ENCODE results near the gene AMFR.

Gene AMFR

GRCh38 chr16:56317998-56318826 lies 107.1 kb downstream of the AMFR start (continued):
- TF ChIP-seq ZXDB (tag by site-specific recombination; IDR thresholded peaks at IDR 0.05) = 0 out of 2 replicates have a peak, but pooled peaks have one; percentile 23
- TF ChIP-seq KLF1 (tag by site-specific recombination; IDR thresholded peaks at IDR 0.05) = peak; percentile 11; the same call in 1 of the 2 replicates
- TF ChIP-seq KLF8 (tag by site-specific recombination; IDR thresholded peaks at IDR 0.05) = peak; percentile 44; the same call in 1 of the 2 replicates

DNA sequence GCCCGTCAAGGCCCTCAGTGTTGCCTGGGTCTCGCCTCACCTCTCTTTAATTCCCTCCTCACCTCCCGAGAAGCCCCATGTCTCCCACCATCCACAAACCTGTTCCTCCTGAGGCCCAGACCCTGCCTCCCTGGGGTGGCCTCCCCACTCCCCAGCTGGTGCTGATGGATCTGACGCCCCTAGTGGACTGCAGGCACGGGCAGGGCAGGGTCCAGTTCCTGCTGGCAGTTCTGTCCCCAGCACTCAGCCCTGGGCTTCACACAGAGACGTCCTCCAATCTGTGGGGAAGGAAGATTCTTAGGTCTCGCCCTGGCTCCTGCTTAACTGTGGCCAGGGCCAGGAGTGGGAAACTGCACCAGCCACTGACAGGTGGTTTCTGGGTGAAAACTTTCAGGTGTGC lies 108.8 kb downstream of the AMFR start:
- Histone ChIP-seq H3K4me1 (ENCODE audit: control insufficient read depth, insufficient read depth, low read length) (no peaks in the 10 kb centered on the region), H3K4me3 (ENCODE audit: low read depth, low read length) (no peak overlapping the region), H3K9me3 (ENCODE audit: control insufficient read depth, insufficient read depth, low read depth, low read length) (no peaks in the 10 kb centered on the region), H3K27ac (ENCODE audit: extremely low read depth, low read depth, low read length) (no peak overlapping the region), H3K36me3 (ENCODE audit: control insufficient read depth in 2 of 2, insufficient read depth in 1 of 2, low read length in 2 of 2) (no peaks in the 10 kb centered on the region)
- CTCF ChIA-PET = interaction anchor here (0.7 kb wide), 3 partner anchors 187 to 844 kb away, joined by 3 to 4 read pairs (median 3); no protein-coding TSS in a partner anchor
- POLR2A ChIA-PET = no interaction called here
- TF ChIP-seq ZNF391 (tag by site-specific recombination; IDR thresholded peaks at IDR 0.05; ENCODE audit: borderline replicate concordance, low read depth) = no peak
- no peak for TF ChIP-seq ZNF266 (tag by site-specific recombination; IDR thresholded peaks at IDR 0.05; ENCODE audit: low read depth)
- no peak for TF ChIP-seq MZF1 (tag by site-specific recombination; IDR thresholded peaks at IDR 0.05; ENCODE audit: borderline replicate concordance)
- TF ChIP-seq SCRT1 (tag by site-specific recombination; IDR thresholded peaks at IDR 0.05; ENCODE audit: borderline replicate concordance) = no peak
- no peak for TF ChIP-seq ZFP37 (tag by site-specific recombination; IDR thresholded peaks at IDR 0.05)

DNA sequence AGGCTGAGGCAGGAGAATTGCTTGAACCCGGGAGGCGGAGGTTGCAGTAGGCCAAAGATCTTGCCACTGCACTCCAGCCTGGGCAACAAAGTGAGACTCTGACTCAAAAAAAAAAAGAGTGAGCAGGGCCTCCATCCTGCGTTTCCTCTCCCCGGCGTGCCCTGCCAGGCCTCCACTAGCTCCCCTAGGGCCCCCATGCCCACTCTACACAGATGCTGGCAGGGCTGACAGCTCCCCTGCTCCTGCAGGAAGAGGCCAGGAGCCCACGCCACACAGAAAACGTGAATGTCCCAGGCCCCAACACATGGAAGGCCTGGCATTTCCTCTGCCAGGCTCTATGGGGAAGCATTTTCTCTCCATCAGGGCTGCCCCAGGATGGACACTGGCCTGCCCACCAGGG lies 109.4 kb downstream of the AMFR start:
- Histone ChIP-seq H3K27ac (ENCODE audit: extremely low read depth, low read depth, low read length) (no peak overlapping the region), H3K4me3 (ENCODE audit: low read depth, low read length) (no peak overlapping the region), H3K9me3 (ENCODE audit: control insufficient read depth, insufficient read depth, low read depth, low read length) (no peaks in the 10 kb centered on the region), H3K4me1 (ENCODE audit: control insufficient read depth, insufficient read depth, low read length) (no peaks in the 10 kb centered on the region), H3K36me3 (ENCODE audit: control insufficient read depth in 2 of 2, insufficient read depth in 1 of 2, low read length in 2 of 2) (no peaks in the 10 kb centered on the region)
- ChIA-PET POLR2A (no interaction called here), CTCF (interaction anchor here (0.6 to 1.0 kb wide), 2 partner anchors 370 to 854 kb away, joined by 3 to 4 read pairs; no protein-coding TSS in a partner anchor)
- no peak for TF ChIP-seq SCRT2 (tag by site-specific recombination; IDR thresholded peaks at IDR 0.05)
- no peak for TF ChIP-seq ZNF837 (tag by site-specific recombination; IDR thresholded peaks at IDR 0.05)
- TF ChIP-seq ZNF449 (tag by site-specific recombination; IDR thresholded peaks at IDR 0.05) = no peak
- TF ChIP-seq ZNF362 (tag by site-specific recombination; IDR thresholded peaks at IDR 0.05) = no peak
- TF ChIP-seq ZNF174 (tag by site-specific recombination; IDR thresholded peaks at IDR 0.05) = no peak

- ChIA-PET CTCF (interaction anchor here (0.6 kb wide), 1 partner anchor 18 kb away, joined by 3 read pairs; no protein-coding TSS in a partner anchor), POLR2A (no interaction called here)
- no peak overlapping the region for H3K27ac ChIP-seq (ENCODE audit: extremely low read depth, low read depth, low read length)
- no peaks in the 10 kb centered on the region for H3K4me1 ChIP-seq (ENCODE audit: control insufficient read depth, insufficient read depth, low read length)
- H3K4me3 ChIP-seq (ENCODE audit: low read depth, low read length) = no peak overlapping the region
- no peaks in the 10 kb centered on the region for H3K9me3 ChIP-seq (ENCODE audit: control insufficient read depth, insufficient read depth, low read depth, low read length)
- H3K36me3 ChIP-seq (ENCODE audit: control insufficient read depth in 2 of 2, insufficient read depth in 1 of 2, low read length in 2 of 2) = no peaks in the 10 kb centered on the region
- TF ChIP-seq PRDM6 (tag by site-specific recombination; IDR thresholded peaks at IDR 0.05) (no peak), ZNF324 (tag by site-specific recombination; IDR thresholded peaks at IDR 0.05) (no peak), ZNF138 (tag by site-specific recombination; IDR thresholded peaks at IDR 0.05; ENCODE audit: borderline replicate concordance) (no peak), ZNF623 (tag by site-specific recombination; IDR thresholded peaks at IDR 0.05) (no peak), ZNF350 (tag by site-specific recombination; IDR thresholded peaks at IDR 0.05) (no peak), KLF16 (tag by site-specific recombination; IDR thresholded peaks at IDR 0.05) (no peak), ZNF664 (tag by site-specific recombination; IDR thresholded peaks at IDR 0.05) (no peak), ZNF133 (tag by site-specific recombination; IDR thresholded peaks at IDR 0.05) (no peak), ZNF341 (tag by site-specific recombination; IDR thresholded peaks at IDR 0.05; ENCODE audit: low read depth) (no peak), KLF1 (tag by site-specific recombination; IDR thresholded peaks at IDR 0.05) (no peak)
- TF ChIP-seq, protein P1, sequence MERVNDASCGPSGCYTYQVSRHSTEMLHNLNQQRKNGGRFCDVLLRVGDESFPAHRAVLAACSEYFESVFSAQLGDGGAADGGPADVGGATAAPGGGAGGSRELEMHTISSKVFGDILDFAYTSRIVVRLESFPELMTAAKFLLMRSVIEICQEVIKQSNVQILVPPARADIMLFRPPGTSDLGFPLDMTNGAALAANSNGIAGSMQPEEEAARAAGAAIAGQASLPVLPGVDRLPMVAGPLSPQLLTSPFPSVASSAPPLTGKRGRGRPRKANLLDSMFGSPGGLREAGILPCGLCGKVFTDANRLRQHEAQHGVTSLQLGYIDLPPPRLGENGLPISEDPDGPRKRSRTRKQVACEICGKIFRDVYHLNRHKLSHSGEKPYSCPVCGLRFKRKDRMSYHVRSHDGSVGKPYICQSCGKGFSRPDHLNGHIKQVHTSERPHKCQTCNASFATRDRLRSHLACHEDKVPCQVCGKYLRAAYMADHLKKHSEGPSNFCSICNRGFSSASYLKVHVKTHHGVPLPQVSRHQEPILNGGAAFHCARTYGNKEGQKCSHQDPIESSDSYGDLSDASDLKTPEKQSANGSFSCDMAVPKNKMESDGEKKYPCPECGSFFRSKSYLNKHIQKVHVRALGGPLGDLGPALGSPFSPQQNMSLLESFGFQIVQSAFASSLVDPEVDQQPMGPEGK (tag by site-specific recombination; IDR thresholded peaks at IDR 0.05) = no peak
These were observed 111.0 kb downstream of the AMFR start for GRCh38 chr16:56314244-56314850.
